Gastroesophageal sphincter (tissue), 3 donors: Measurements from ENCODE around the gene PCSK5.

Experiments used
- POLR2AphosphoS5 ChIP-seq: sonication (generic); formaldehyde crosslinking; IDR thresholded peaks from one replicate; pipeline ENCODE4 v1.6.1; 2017; ENCODE audit warnings: antibody characterized with exemption
- TF ChIP-seq, protein P1 (sequence below), 4 experiments: fragments of 200-600 bp in 2 of 4; fragments of 450-650 bp in 2 of 4; sonication (generic) in 1 of 4; IDR thresholded peaks; one replicate each; pipeline ENCODE4 v1.5.1; 2017 to 2019; ENCODE audit warnings: antibody characterized with exemption in 4 of 4, mild to moderate bottlenecking in 2 of 4, moderate library complexity in 2 of 4

DNA sequence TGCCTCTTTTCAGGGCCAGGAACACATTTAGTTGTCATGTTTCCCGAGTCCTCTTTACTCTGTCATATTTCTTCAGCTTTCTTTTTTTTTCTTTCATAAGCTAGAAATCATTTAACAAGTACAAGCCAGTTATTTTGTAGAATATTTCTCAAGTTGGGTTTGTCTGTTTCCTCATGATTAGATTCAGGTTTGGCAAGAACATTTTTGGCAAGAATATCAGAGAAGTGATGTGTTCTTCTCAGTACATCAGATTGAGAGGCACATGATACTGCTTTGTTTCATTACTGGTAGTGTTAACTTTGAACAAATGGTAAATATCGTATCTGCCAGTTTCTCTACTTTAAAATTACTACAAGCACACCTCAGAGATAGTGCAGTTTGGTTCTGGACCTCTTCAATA is 45.1 kb downstream of the PCSK5 start:
- TF ChIP-seq, protein P1, sequence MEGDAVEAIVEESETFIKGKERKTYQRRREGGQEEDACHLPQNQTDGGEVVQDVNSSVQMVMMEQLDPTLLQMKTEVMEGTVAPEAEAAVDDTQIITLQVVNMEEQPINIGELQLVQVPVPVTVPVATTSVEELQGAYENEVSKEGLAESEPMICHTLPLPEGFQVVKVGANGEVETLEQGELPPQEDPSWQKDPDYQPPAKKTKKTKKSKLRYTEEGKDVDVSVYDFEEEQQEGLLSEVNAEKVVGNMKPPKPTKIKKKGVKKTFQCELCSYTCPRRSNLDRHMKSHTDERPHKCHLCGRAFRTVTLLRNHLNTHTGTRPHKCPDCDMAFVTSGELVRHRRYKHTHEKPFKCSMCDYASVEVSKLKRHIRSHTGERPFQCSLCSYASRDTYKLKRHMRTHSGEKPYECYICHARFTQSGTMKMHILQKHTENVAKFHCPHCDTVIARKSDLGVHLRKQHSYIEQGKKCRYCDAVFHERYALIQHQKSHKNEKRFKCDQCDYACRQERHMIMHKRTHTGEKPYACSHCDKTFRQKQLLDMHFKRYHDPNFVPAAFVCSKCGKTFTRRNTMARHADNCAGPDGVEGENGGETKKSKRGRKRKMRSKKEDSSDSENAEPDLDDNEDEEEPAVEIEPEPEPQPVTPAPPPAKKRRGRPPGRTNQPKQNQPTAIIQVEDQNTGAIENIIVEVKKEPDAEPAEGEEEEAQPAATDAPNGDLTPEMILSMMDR (IDR thresholded peaks at IDR 0.05), result no peak
- no peak for TF ChIP-seq POLR2AphosphoS5
